PC-3 (cell line): ENCODE measurements around the gene GPRC5B. TPM values are rescaled to one million over a fixed set of nuclear protein-coding genes. Genes with fewer than 3 reads are reported as not detected.

Experiments used
- ATAC-seq: fragments of 200-7000 bp; cut with Tn5 transposase; 2 replicates; pipeline ENCODE4 v1.9.1; 2020; ENCODE audit warnings: mild to moderate bottlenecking, moderate library complexity
- BruUV-seq: library from RNA; stranded (reverse); fragments of 400-500 nt; replicated peaks from 2 replicates; lab custom pipeline; 2021; lab: Mats Ljungman, UMichigan
- CTCF ChIA-PET: fragments of 300-600 bp; sonication (Branson Sonifier 250); formaldehyde crosslinking; loops from one replicate; lab custom pipeline; 2022; ENCODE audit warnings: antibody characterized with exemption; lab: Charles Lee
- POLR2A ChIA-PET: fragments of 300-600 bp; sonication (Branson Sonifier 250); formaldehyde crosslinking; loops from one replicate; lab custom pipeline; 2022; ENCODE audit warnings: antibody characterized with exemption; ENCODE audit not compliant: unreplicated experiment; lab: Charles Lee
- DNase-seq: peaks from one replicate; pipeline ENCODE4 v3.0.0-alpha.2; 2015
- H2AFZ ChIP-seq: fragments of 300-600 bp; sonication (generic); 2 replicates; pipeline ENCODE4 v1.6.0; 2016; ENCODE audit warnings: antibody characterized with exemption, low read length
- H3F3A ChIP-seq: fragments of 300-600 bp; sonication (generic); one replicate; pipeline ENCODE4 v1.6.0; 2017; ENCODE audit warnings: antibody characterized with exemption, low read length, control low read depth, mild to moderate bottlenecking; ENCODE audit not compliant: unreplicated experiment
- H3K27ac ChIP-seq: fragments of 300-600 bp; sonication (generic); 2 replicates; pipeline ENCODE4 v1.5.1; 2016; ENCODE audit warnings: mild to moderate bottlenecking, low read length
- H3K27me3 ChIP-seq: fragments of 300-600 bp; sonication (generic); 2 replicates; pipeline ENCODE4 v1.6.1; 2016; ENCODE audit warnings: low read length, mixed read lengths
- H3K36me3 ChIP-seq: fragments of 300-600 bp; sonication (generic); 2 replicates; pipeline ENCODE4 v1.6.1; 2016; ENCODE audit warnings: low read depth, mixed run types, low read length, mixed read lengths
- H3K4me1 ChIP-seq: fragments of 300-600 bp; sonication (generic); 2 replicates; pipeline ENCODE4 v1.5.1; 2016; ENCODE audit warnings: low read length; ENCODE audit not compliant: insufficient read depth
- H3K4me2 ChIP-seq: fragments of 300-600 bp; sonication (generic); 2 replicates; pipeline ENCODE4 v1.6.0; 2016; ENCODE audit warnings: low read length
- H3K4me3 ChIP-seq: fragments of 300-600 bp; sonication (generic); 2 replicates; pipeline ENCODE4 v1.5.1; 2016; ENCODE audit warnings: mild to moderate bottlenecking, low read length, mixed read lengths
- H3K79me2 ChIP-seq: fragments of 300-600 bp; sonication (generic); 2 replicates; pipeline ENCODE4 v1.6.1; 2017; ENCODE audit warnings: low read length, mixed read lengths
- H3K9ac ChIP-seq: fragments of 300-600 bp; sonication (generic); 2 replicates; pipeline ENCODE4 v1.6.0; 2016; ENCODE audit warnings: mild to moderate bottlenecking, low read length
- H3K9me2 ChIP-seq: fragments of 300-600 bp; sonication (generic); replicated peaks from 2 replicates; pipeline ENCODE4 v1.6.1; 2016; ENCODE audit warnings: mixed run types, low read length, mixed read lengths
- H3K9me3 ChIP-seq: fragments of 300-600 bp; sonication (generic); 2 replicates; pipeline ENCODE4 v1.6.1; 2016; ENCODE audit warnings: low read length, mixed read lengths
- H4K20me1 ChIP-seq: fragments of 300-600 bp; sonication (generic); 2 replicates; pipeline ENCODE4 v1.6.1; 2016; ENCODE audit warnings: low read length, mixed read lengths
- CTCF ChIP-seq: fragments of 300-600 bp; sonication (generic); conservative IDR thresholded peaks from 2 replicates; pipeline ENCODE4 v1.5.1; 2017; ENCODE audit warnings: antibody characterized with exemption, low read depth, mild to moderate bottlenecking, low read length
- EZH2 ChIP-seq: fragments of 300-600 bp; sonication (generic); IDR thresholded peaks from one replicate; pipeline ENCODE4 v1.6.1; 2017; ENCODE audit warnings: antibody characterized with exemption, mild to moderate bottlenecking, low read length; ENCODE audit not compliant: unreplicated experiment
- EZH2phosphoT487 ChIP-seq: fragments of 300-600 bp; sonication (generic); IDR thresholded peaks from 2 replicates; pipeline ENCODE4 v1.6.1; 2018; ENCODE audit warnings: mild to moderate bottlenecking, antibody characterized with exemption, low read length, borderline replicate concordance
- intact Hi-C: fragments of 100-400 bp; cut with micrococcal nuclease; formaldehyde crosslinking; loops from 2 replicates; pipeline ENCODE4 v1.9.0; 2023
- total RNA-seq: library from RNA; depleted of rRNA; stranded (reverse); fragments of >200 nt; gene quantifications from 2 replicates; pipeline ENCODE4 v1.2.3, GENCODE V29; 2014

GPRC5B gene
- total RNA-seq, 1 experiment from 2014 or later, result 5.5 TPM

GRCh38 chr16:19810817-19811731 is 73.6 kb downstream of the GPRC5B start:
- intact Hi-C loops, result no loop called here
- peak; percentile 82 for DNase-seq
- peak; percentile 84 for ATAC-seq
- TF ChIP-seq CTCF (no peak), EZH2 (no peak), EZH2phosphoT487 (no peak)
- Histone ChIP-seq H3K27me3 (no peaks in the 10 kb centered on the region), H2AFZ (peak overlapping the region; percentile 9; the same call in 1 of the 2 replicates), H3K4me2 (peak overlapping the region; percentile 79), H3K9me3 (no peaks in the 10 kb centered on the region), H3K9me2 (no peaks in the 10 kb centered on the region), H4K20me1 (no peaks in the 10 kb centered on the region), H3F3A (no peaks in the 10 kb centered on the region), H3K9ac (no peak overlapping the region), H3K36me3 (no peaks in the 10 kb centered on the region), H3K27ac (peak overlapping the region; percentile 75), H3K4me1 (peaks cover 28% of the 10 kb centered on the region), H3K79me2 (no peaks in the 10 kb centered on the region), H3K4me3 (peak overlapping the region; percentile 37; the same call in 1 of the 2 replicates)
- ChIA-PET CTCF (no interaction called here), POLR2A (interaction anchor here (0.6 kb wide), 1 partner anchor 115 kb away, joined by 5 read pairs; no protein-coding TSS in a partner anchor)
- BruUV-seq, result no TSS peak

GRCh38 chr16:19809693-19810092 is 75.0 kb downstream of the GPRC5B start:
- Histone ChIP-seq H3K36me3 (no peaks in the 10 kb centered on the region), H3K9me2 (no peaks in the 10 kb centered on the region), H3K4me1 (peaks cover 37% of the 10 kb centered on the region), H2AFZ (no peak overlapping the region), H3K4me2 (no peak overlapping the region), H3K4me3 (no peak overlapping the region), H3K27me3 (no peaks in the 10 kb centered on the region), H3K27ac (peak overlapping the region; percentile 74), H3K79me2 (no peaks in the 10 kb centered on the region), H4K20me1 (no peaks in the 10 kb centered on the region), H3K9ac (peak overlapping the region; percentile 27; the same call in 1 of the 2 replicates), H3K9me3 (no peaks in the 10 kb centered on the region), H3F3A (peaks cover 4% of the 10 kb centered on the region)
- intact Hi-C loops, result no loop called here
- no peak for ATAC-seq
- no peak for TF ChIP-seq EZH2phosphoT487
- no peak for DNase-seq
- BruUV-seq, result no TSS peak
- POLR2A ChIA-PET, result no interaction called here
- CTCF ChIA-PET, result no interaction called here

- peak overlapping the region; percentile 74 for H3K27ac ChIP-seq
- no peaks in the 10 kb centered on the region for H3K27me3 ChIP-seq
- intact Hi-C loops, result no loop called here
- H3K4me2 ChIP-seq, result no peak overlapping the region
- DNase-seq (peak; percentile 82), ATAC-seq (no peak)
- H3K9me2 ChIP-seq, result no peaks in the 10 kb centered on the region
- H3K9ac ChIP-seq, result peak overlapping the region; percentile 27; the same call in 1 of the 2 replicates
- BruUV-seq, result no TSS peak
- H3K4me3 ChIP-seq, result no peak overlapping the region
- H2AFZ ChIP-seq, result no peak overlapping the region
- CTCF ChIA-PET, result no interaction called here
- POLR2A ChIA-PET, result no interaction called here
- peaks cover 4% of the 10 kb centered on the region for H3F3A ChIP-seq
- TF ChIP-seq CTCF (no peak), EZH2 (no peak), EZH2phosphoT487 (no peak)
- H3K4me1 ChIP-seq, result peaks cover 42% of the 10 kb centered on the region
- no peaks in the 10 kb centered on the region for H4K20me1 ChIP-seq
- no peaks in the 10 kb centered on the region for H3K36me3 ChIP-seq
- H3K79me2 ChIP-seq, result no peaks in the 10 kb centered on the region
- H3K9me3 ChIP-seq, result no peaks in the 10 kb centered on the region
Observed at GRCh38 chr16:19809121-19809635, 75.5 kb downstream of the GPRC5B start.
